ENCODE data around the gene CSH2.
"Not testable (repeated sequence)": the region's sequence is repeated elsewhere in the genome, so short reads cannot be mapped to it uniquely, and the experiment has no call there.

CSH2 gene

GRCh38 chr17:63896524-63897354 lies 23.3 kb upstream of the CSH2 start, which contains the start of gene CSH1:
CSH1 (minus strand) TSS chr17:63896574; CDS start chr17:63896511, 63 bp downstream.
- H3K27ac ChIP-seq (replicated peaks); H3K27me3 ChIP-seq (ENCODE audit: insufficient read depth, poor library complexity, severe bottlenecking); DNase-seq (ENCODE audit: low read depth in 1 of 2, low spot score in 1 of 2); H3K4me3 ChIP-seq (replicated peaks; ENCODE audit: insufficient read depth, low read length): not testable (repeated sequence)

- not testable (repeated sequence) for H3K4me3 ChIP-seq (replicated peaks; ENCODE audit: insufficient read depth, low read length); H3K27ac ChIP-seq (replicated peaks); H3K27me3 ChIP-seq (ENCODE audit: insufficient read depth, poor library complexity, severe bottlenecking); DNase-seq (ENCODE audit: low read depth in 1 of 2, low spot score in 1 of 2)
Measured at GRCh38 chr17:63894821-63895220, 21.3 kb upstream of the CSH2 start.

GRCh38 chr17:63894021-63894420 lies 20.5 kb upstream of the CSH2 start:
- not testable (repeated sequence) for H3K4me3 ChIP-seq (replicated peaks; ENCODE audit: insufficient read depth, low read length); H3K27ac ChIP-seq (replicated peaks); DNase-seq (ENCODE audit: low read depth in 1 of 2, low spot score in 1 of 2); H3K27me3 ChIP-seq (ENCODE audit: insufficient read depth, poor library complexity, severe bottlenecking)

GRCh38 chr17:63892316-63893037 lies 19.0 kb upstream of the CSH2 start:
- not testable (repeated sequence) for DNase-seq (ENCODE audit: low read depth in 1 of 2, low spot score in 1 of 2); H3K27me3 ChIP-seq (ENCODE audit: insufficient read depth, poor library complexity, severe bottlenecking); H3K27ac ChIP-seq (replicated peaks); H3K4me3 ChIP-seq (replicated peaks; ENCODE audit: insufficient read depth, low read length)

GRCh38 chr17:63889026-63889848 lies 15.8 kb upstream of the CSH2 start:
- not testable (repeated sequence) for H3K4me3 ChIP-seq (replicated peaks; ENCODE audit: insufficient read depth, low read length); H3K27ac ChIP-seq (replicated peaks); H3K27me3 ChIP-seq (ENCODE audit: insufficient read depth, poor library complexity, severe bottlenecking)
- peak in 1 of 2 experiments; percentile 52 for DNase-seq (ENCODE audit: low read depth in 1 of 2, low spot score in 1 of 2)

- not testable (repeated sequence) for DNase-seq (ENCODE audit: low read depth in 1 of 2, low spot score in 1 of 2); H3K4me3 ChIP-seq (replicated peaks; ENCODE audit: insufficient read depth, low read length); H3K27me3 ChIP-seq (ENCODE audit: insufficient read depth, poor library complexity, severe bottlenecking); H3K27ac ChIP-seq (replicated peaks)
Measured at GRCh38 chr17:63885119-63885518, 11.6 kb upstream of the CSH2 start.

GRCh38 chr17:63882626-63883126 lies 9.2 kb upstream of the CSH2 start:
- not testable (repeated sequence) for DNase-seq (ENCODE audit: low read depth in 1 of 2, low spot score in 1 of 2); H3K4me3 ChIP-seq (replicated peaks; ENCODE audit: insufficient read depth, low read length); H3K27me3 ChIP-seq (ENCODE audit: insufficient read depth, poor library complexity, severe bottlenecking); H3K27ac ChIP-seq (replicated peaks)

GRCh38 chr17:63881935-63882601 lies 8.6 kb upstream of the CSH2 start, which contains the start of gene GH2:
GH2 (minus strand) TSS chr17:63881944; CDS start chr17:63881801, 143 bp downstream.
- Histone ChIP-seq H3K4me3 (replicated peaks; ENCODE audit: insufficient read depth, low read length) (no peak within 1 kb of the TSS), H3K27me3 (ENCODE audit: insufficient read depth, poor library complexity, severe bottlenecking) (no peaks in the 10 kb centered on the region), H3K27ac (replicated peaks) (no peak within 1 kb of the TSS)
- no peak for TF ChIP-seq GABPA (IDR thresholded peaks at IDR 0.05; ENCODE audit: low read depth)
- no peak for TF ChIP-seq SPI1 (IDR thresholded peaks at IDR 0.05; ENCODE audit: borderline replicate concordance, low read depth)
- TF ChIP-seq POLR2AphosphoS5 (IDR thresholded peaks at IDR 0.05; ENCODE audit: low read depth), result no peak
- peak; percentile 55 for TF ChIP-seq CTCF (IDR thresholded peaks at IDR 0.05; ENCODE audit: insufficient read depth, low read length)
- DNase-seq (ENCODE audit: low read depth in 1 of 2, low spot score in 1 of 2), result peak in 1 of 2 experiments; percentile 25

- not testable (repeated sequence) for H3K27me3 ChIP-seq (ENCODE audit: insufficient read depth, poor library complexity, severe bottlenecking); DNase-seq (ENCODE audit: low read depth in 1 of 2, low spot score in 1 of 2); H3K27ac ChIP-seq (replicated peaks); H3K4me3 ChIP-seq (replicated peaks; ENCODE audit: insufficient read depth, low read length)
Measured at GRCh38 chr17:63881337-63881736, 7.9 kb upstream of the CSH2 start.

All from HL-60 (cell line).